Measurements from ENCODE around the gene HIRIP3.
A peak's percentile ranks its signal among the peaks of the same experiment; 100 is the strongest.

Gene HIRIP3

DNA sequence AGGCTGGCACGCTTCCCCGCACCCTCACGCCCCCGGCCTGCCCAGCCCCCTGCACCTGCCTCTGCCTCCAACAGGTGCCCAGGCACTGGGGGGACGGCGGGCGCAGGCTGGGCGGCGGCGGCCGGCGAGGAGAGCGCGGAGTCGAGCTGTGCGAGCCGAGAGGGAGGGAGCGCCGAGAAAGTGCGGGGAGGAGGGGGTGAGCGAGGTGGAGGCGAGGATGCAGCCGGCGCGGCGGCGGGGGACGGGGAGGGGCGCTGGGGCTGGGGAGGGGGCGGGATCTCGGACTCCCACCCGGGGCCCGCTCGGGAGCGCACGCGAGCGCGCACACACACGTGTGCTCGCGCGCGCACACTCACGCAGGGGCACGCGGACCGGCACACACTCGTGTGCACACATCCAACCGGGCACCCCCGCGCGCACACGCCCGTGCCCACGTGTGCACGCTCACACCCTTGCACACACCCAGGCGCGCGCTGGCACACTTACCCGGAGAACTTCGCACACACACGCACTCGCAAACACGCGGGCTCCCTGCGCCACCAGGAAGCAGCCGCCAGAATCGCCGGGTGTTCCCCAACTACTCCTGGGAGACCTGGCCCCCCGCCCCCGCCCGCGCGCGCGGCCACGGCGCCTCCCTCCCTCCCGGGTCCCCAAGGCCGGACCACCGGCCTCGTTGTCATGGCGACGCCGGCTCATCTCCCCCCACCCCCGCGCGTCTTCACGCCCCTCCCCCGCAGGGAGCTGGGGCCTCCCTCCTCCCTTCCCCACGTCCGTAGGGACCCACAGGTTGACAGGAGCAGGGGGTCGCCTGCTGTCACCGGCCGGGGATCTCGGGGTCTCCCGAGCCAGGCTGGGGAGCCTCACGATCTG lies 15.7 kb upstream of the HIRIP3 start, which contains the start of gene DOC2A:
Gene DOC2A, minus strand, starts transcription at position 184 of the 870 bp plus-strand sequence. CDS start 805 bp downstream, outside the sequence.
- Histone ChIP-seq H3K27ac (no peak within 1 kb of the TSS; the same call in 1 of the 2 replicates), H3K36me3 (peaks cover 7% of the 10 kb centered on the region; the same call in 1 of the 2 replicates), H3K4me3 (ENCODE audit: low read depth, low read length) (peak within 1 kb of the TSS; percentile 66), H3K9me3 (ENCODE audit: severe bottlenecking) (no peaks in the 10 kb centered on the region), H3K27me3 (ENCODE audit: insufficient read depth, low read depth, severe bottlenecking) (no peaks in the 10 kb centered on the region)
- no peak for TF ChIP-seq CTCF (IDR thresholded peaks at IDR 0.05; ENCODE audit: low read depth, low read length)
- peak; percentile 72 for DNase-seq

GRCh38 chr16:30009990-30010843 lies 14.8 kb upstream of the HIRIP3 start:
- TF ChIP-seq CTCF (IDR thresholded peaks at IDR 0.05; ENCODE audit: low read depth, low read length): no peak
- peaks cover 12% of the 10 kb centered on the region; the same call in 1 of the 2 replicates for H3K36me3 ChIP-seq
- no peak for DNase-seq
- no peaks in the 10 kb centered on the region for H3K27me3 ChIP-seq (ENCODE audit: insufficient read depth, low read depth, severe bottlenecking)
- H3K27ac ChIP-seq: no peak overlapping the region
- peak overlapping the region; percentile 66 for H3K4me3 ChIP-seq (ENCODE audit: low read depth, low read length)
- no peaks in the 10 kb centered on the region for H3K9me3 ChIP-seq (ENCODE audit: severe bottlenecking)

GRCh38 chr16:30009085-30009862 lies 13.9 kb upstream of the HIRIP3 start:
- H3K36me3 ChIP-seq: peaks cover 14% of the 10 kb centered on the region; the same call in 1 of the 2 replicates
- no peaks in the 10 kb centered on the region for H3K27me3 ChIP-seq (ENCODE audit: insufficient read depth, low read depth, severe bottlenecking)
- no peak for TF ChIP-seq CTCF (IDR thresholded peaks at IDR 0.05; ENCODE audit: low read depth, low read length)
- no peak overlapping the region for H3K4me3 ChIP-seq (ENCODE audit: low read depth, low read length)
- DNase-seq: no peak
- H3K9me3 ChIP-seq (ENCODE audit: severe bottlenecking): no peaks in the 10 kb centered on the region
- H3K27ac ChIP-seq: no peak overlapping the region

DNA sequence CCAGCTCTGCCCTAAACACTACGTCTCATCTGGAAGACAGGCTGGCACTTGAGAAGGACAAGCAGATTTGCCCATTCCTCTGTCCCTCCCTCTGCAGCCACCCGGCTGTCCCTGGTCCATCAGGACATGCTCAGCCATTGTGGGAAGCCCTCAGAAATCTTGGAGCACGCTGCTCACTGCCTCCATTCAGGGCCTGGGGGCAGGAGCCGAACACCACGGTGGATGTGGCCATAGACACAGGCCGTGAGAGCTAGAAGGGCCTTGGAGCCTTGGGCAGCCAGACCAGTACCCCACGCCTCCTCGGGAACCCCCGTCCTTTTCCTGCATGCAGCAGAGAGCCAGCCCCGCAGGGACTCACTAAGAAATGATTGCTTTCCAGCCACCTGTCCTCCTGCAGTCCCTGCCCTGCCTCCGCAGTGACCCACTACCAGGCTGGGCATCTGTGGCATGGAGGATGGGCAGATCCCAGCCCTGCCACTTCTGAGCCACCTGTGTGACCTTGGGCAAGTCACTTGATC lies 12.0 kb upstream of the HIRIP3 start:
- DNase-seq: no peak
- no peak for TF ChIP-seq CTCF (IDR thresholded peaks at IDR 0.05; ENCODE audit: low read depth, low read length)
- H3K4me3 ChIP-seq (ENCODE audit: low read depth, low read length): no peak overlapping the region
- H3K27me3 ChIP-seq (ENCODE audit: insufficient read depth, low read depth, severe bottlenecking): no peaks in the 10 kb centered on the region
- H3K9me3 ChIP-seq (ENCODE audit: severe bottlenecking): no peaks in the 10 kb centered on the region
- H3K27ac ChIP-seq: no peak overlapping the region
- H3K36me3 ChIP-seq: peaks cover 24% of the 10 kb centered on the region; the same call in 1 of the 2 replicates

GRCh38 chr16:30006659-30007377 lies 11.4 kb upstream of the HIRIP3 start:
- Histone ChIP-seq H3K27me3 (ENCODE audit: insufficient read depth, low read depth, severe bottlenecking) (no peaks in the 10 kb centered on the region), H3K36me3 (peaks cover 29% of the 10 kb centered on the region), H3K27ac (no peak overlapping the region), H3K9me3 (ENCODE audit: severe bottlenecking) (no peaks in the 10 kb centered on the region), H3K4me3 (ENCODE audit: low read depth, low read length) (no peak overlapping the region)
- TF ChIP-seq CTCF (IDR thresholded peaks at IDR 0.05; ENCODE audit: low read depth, low read length): no peak
- DNase-seq: no peak
